ENCODE results near the gene FEM1B.

- no peak for TF ChIP-seq EZH2 (IDR thresholded peaks at IDR 0.05; ENCODE audit: borderline replicate concordance, low read length)
- no peak for TF ChIP-seq CTCF (IDR thresholded peaks at IDR 0.05; ENCODE audit: low read length)
Observed at GRCh38 chr15:68277131-68277602, 378 bp upstream of the FEM1B start.

Measured in OCI-LY1 (cell line).